Activated naive CD8-positive, alpha-beta T cell (primary cell): ENCODE measurements around the gene CD300LG.
A peak's percentile ranks its signal among the peaks of the same experiment; 100 is the strongest.
"Not testable (repeated sequence)": the region's sequence is repeated elsewhere in the genome, so short reads cannot be mapped to it uniquely, and the experiment has no call there.

Experiments used
- H3K27ac Mint-ChIP-seq: one replicate; pipeline ENCODE4 v1.8.0; 2021; ENCODE audit warnings: mixed read lengths
- H3K27me3 Mint-ChIP-seq: one replicate; pipeline ENCODE4 v1.8.0; 2021; ENCODE audit warnings: mixed read lengths
- H3K36me3 Mint-ChIP-seq: one replicate; pipeline ENCODE4 v1.8.0; 2021; ENCODE audit warnings: mixed read lengths
- H3K4me1 Mint-ChIP-seq: one replicate; pipeline ENCODE4 v1.8.0; 2021; ENCODE audit warnings: low read depth, mixed read lengths
- H3K4me3 Mint-ChIP-seq: one replicate; pipeline ENCODE4 v1.8.0; 2021; ENCODE audit warnings: mild to moderate bottlenecking, mixed read lengths
- H3K9me3 Mint-ChIP-seq: one replicate; pipeline ENCODE4 v1.8.0; 2021; ENCODE audit warnings: low read depth, mixed read lengths

The CD300LG gene

GRCh38 chr17:43894494-43894893 is 47.5 kb downstream of the CD300LG start:
- not testable (repeated sequence) for H3K9me3 Mint-ChIP-seq, H3K27me3 Mint-ChIP-seq, H3K27ac Mint-ChIP-seq, H3K4me3 Mint-ChIP-seq, H3K4me1 Mint-ChIP-seq
- peaks cover 16% of the 10 kb centered on the region for H3K36me3 Mint-ChIP-seq

DNA sequence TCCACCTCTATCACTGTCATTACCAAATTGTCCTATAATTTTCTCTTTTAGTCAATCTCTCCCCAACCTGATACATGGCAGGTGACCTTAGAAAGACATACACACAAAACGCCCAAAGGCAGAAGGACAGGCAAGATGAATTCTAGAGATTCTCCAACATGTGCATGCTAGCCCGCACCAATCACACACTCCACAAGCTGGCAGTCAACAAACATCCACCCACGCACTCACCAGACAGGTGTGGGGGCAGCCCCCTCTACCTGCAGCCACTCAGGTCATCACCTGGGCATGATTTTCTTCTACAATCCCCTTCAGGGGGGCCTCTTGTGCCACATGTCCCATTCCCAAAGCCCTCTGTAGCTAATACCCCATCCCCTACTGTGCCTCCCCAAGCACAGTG is 50.9 kb downstream of the CD300LG start:
- peaks cover 16% of the 10 kb centered on the region for H3K36me3 Mint-ChIP-seq
- H3K9me3 Mint-ChIP-seq = no peaks in the 10 kb centered on the region
- peaks cover 11% of the 10 kb centered on the region for H3K4me1 Mint-ChIP-seq
- H3K27me3 Mint-ChIP-seq = peaks cover 2% of the 10 kb centered on the region
- no peak overlapping the region for H3K27ac Mint-ChIP-seq
- H3K4me3 Mint-ChIP-seq = no peak overlapping the region

DNA sequence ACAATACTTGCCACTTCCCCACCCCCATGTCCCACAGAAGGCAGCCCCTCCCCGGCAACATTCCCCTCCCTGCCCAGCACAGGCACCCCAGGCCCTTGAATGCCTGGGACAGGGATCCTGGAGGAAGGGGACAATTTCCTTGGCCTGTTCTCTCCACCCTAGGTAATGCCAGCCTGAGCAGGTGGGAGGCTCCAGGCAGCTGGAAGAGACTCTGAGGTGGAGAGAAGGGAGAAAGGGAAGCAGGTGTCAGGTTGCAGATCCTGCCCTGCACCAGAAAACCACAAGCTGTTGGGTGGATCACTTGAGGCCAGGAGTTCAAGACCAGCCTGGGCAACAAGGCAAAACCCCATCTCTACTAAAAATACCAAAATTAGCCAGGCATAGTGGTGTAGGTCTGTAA is 51.5 kb downstream of the CD300LG start:
- Mint-ChIP-seq H3K27ac (no peak overlapping the region), H3K9me3 (no peaks in the 10 kb centered on the region), H3K4me3 (no peak overlapping the region), H3K36me3 (peaks cover 16% of the 10 kb centered on the region), H3K4me1 (peaks cover 11% of the 10 kb centered on the region), H3K27me3 (peaks cover 2% of the 10 kb centered on the region)

DNA sequence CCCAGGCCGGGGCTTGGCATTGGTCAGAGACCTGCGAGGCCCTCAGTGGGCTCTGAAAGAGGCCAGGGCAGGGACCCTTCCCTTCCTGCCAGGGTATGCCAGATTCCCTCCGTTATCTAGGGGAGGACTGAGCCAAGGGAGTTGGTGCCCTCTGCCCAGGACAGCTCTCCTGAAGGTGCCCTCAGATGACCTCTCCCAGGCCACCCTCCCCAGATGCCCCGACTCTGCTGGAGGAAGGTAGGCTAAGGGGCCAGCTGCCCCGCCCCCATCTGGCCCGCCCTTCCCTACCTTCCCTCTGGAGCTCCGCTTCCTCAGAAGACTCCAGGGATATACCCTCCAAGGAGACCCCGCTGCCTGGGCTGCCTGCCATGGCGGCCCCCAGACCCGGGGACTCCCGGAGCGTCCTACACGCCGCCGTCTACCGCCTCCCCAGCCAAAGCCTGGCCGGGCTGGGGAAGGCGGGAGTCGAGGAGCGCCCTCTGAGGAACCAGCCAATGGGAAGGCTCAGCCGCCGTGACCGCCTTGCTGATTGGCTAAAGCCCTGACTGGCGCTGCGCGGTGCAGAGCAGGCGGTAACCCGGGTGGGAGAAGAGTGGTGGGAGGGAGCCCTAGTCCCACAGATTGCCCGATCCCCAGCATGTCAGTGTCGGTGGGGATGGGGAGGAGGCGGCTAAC is 53.3 kb downstream of the CD300LG start:
- Mint-ChIP-seq H3K4me3 (peak overlapping the region; percentile 79), H3K36me3 (peaks cover 16% of the 10 kb centered on the region), H3K4me1 (peaks cover 11% of the 10 kb centered on the region), H3K27ac (no peak overlapping the region), H3K9me3 (no peaks in the 10 kb centered on the region), H3K27me3 (peaks cover 2% of the 10 kb centered on the region)

DNA sequence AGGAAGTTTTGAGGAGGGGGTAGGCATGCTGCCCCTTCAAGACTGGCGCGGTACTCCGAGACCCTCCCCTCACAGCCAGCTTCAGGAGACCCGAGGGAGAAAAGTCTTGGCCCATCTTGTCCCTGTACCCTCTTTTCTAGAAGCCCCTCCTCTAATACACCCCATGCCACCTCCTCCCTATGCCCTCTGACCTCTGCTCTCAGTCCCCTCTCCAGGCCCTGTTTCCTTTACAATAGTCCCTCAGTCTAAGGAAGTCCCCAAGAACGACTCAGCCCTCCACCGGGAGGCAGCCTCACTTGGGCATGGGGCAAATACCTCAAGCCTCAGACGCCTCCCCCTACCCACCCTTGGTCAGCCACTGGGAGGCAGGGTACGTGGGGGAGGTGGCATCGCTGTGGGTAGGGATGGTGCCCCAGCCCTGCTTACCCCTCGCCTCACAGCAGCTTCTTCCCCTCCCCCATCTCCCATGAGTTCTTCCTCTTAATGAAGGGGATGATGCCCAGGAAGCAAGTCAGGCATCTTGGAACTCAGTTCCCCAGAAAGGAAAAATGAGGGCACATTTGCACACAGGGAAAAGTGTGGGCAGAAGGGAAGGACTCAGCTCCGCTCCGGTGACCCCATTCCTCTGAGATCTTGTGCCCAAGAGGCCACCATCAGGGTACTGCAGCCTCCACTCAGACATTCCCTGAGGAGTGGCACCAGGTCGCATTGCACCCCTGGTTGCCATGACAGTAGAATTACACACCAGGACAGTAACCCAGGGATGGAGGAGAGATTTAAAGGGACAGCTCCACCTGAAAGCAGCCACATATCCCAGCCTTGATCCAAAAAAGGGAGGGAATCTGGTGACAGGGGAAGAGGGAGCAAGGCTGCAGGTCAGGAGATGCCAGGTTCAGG is 54.1 kb downstream of the CD300LG start:
- Mint-ChIP-seq H3K9me3 (no peaks in the 10 kb centered on the region), H3K27me3 (peaks cover 2% of the 10 kb centered on the region), H3K4me1 (peaks cover 12% of the 10 kb centered on the region), H3K36me3 (peaks cover 13% of the 10 kb centered on the region), H3K27ac (no peak overlapping the region), H3K4me3 (peak overlapping the region; percentile 79)

- no peak overlapping the region for H3K27ac Mint-ChIP-seq
- H3K4me3 Mint-ChIP-seq = no peak overlapping the region
- peaks cover 7% of the 10 kb centered on the region for H3K36me3 Mint-ChIP-seq
- H3K27me3 Mint-ChIP-seq = peaks cover 2% of the 10 kb centered on the region
- H3K9me3 Mint-ChIP-seq = no peaks in the 10 kb centered on the region
- H3K4me1 Mint-ChIP-seq = peaks cover 17% of the 10 kb centered on the region
These were observed 55.0 kb downstream of the CD300LG start for GRCh38 chr17:43901861-43902589.

- H3K27me3 Mint-ChIP-seq = no peaks in the 10 kb centered on the region
- H3K36me3 Mint-ChIP-seq = no peaks in the 10 kb centered on the region
- H3K9me3 Mint-ChIP-seq = no peaks in the 10 kb centered on the region
- peaks cover 21% of the 10 kb centered on the region for H3K4me1 Mint-ChIP-seq
- no peak overlapping the region for H3K4me3 Mint-ChIP-seq
- no peak overlapping the region for H3K27ac Mint-ChIP-seq
These were observed 58.5 kb downstream of the CD300LG start for GRCh38 chr17:43905400-43905984.

- Mint-ChIP-seq H3K36me3 (no peaks in the 10 kb centered on the region), H3K27me3 (no peaks in the 10 kb centered on the region), H3K27ac (no peak overlapping the region), H3K4me3 (peak overlapping the region; percentile 87), H3K4me1 (peaks cover 16% of the 10 kb centered on the region), H3K9me3 (no peaks in the 10 kb centered on the region)
These were observed 59.2 kb downstream of the CD300LG start for GRCh38 chr17:43905985-43906852.

- H3K4me3 Mint-ChIP-seq = peak overlapping the region; percentile 87
- no peaks in the 10 kb centered on the region for H3K36me3 Mint-ChIP-seq
- H3K4me1 Mint-ChIP-seq = peaks cover 14% of the 10 kb centered on the region
- H3K27ac Mint-ChIP-seq = no peak overlapping the region
- no peaks in the 10 kb centered on the region for H3K27me3 Mint-ChIP-seq
- H3K9me3 Mint-ChIP-seq = no peaks in the 10 kb centered on the region
These were observed 60.0 kb downstream of the CD300LG start for GRCh38 chr17:43906951-43907424.

DNA sequence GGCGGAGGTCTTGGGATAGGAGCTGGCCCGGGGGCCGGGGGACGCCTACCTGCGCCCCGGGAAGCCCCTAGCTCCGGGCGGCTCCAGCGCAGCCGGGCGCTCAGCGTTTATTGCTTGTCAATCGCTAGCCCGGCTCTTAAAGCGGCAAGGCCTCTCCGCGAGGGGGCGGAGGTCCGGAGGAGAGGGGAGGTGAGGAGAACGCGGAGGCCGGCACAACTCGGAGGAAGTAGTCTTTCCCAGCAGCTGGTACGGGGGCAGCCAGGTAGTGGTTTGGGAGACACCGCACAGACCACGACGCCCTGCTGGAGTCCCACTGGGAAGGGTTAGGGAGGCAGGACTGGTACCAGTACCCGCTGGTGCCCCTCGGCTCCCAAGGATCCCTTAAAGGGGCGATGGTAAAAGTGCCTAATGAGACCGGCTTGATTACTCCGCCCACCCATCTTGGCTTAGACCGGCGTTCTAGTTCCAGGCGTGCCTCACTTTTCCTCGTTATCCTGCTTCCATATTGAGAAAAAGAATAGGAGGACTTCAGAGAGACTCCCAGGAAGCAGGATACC is 60.5 kb downstream of the CD300LG start, which contains the start of gene MPP2:
MPP2 (minus strand) TSS at position 112 of the 557 bp plus-strand sequence. CDS start 3,076 bp downstream, outside the sequence.
- no peaks in the 10 kb centered on the region for H3K36me3 Mint-ChIP-seq
- no peak within 1 kb of the TSS for H3K27ac Mint-ChIP-seq
- H3K4me1 Mint-ChIP-seq = peaks cover 14% of the 10 kb centered on the region
- no peaks in the 10 kb centered on the region for H3K9me3 Mint-ChIP-seq
- peak within 1 kb of the TSS; percentile 87 for H3K4me3 Mint-ChIP-seq
- H3K27me3 Mint-ChIP-seq = no peaks in the 10 kb centered on the region

DNA sequence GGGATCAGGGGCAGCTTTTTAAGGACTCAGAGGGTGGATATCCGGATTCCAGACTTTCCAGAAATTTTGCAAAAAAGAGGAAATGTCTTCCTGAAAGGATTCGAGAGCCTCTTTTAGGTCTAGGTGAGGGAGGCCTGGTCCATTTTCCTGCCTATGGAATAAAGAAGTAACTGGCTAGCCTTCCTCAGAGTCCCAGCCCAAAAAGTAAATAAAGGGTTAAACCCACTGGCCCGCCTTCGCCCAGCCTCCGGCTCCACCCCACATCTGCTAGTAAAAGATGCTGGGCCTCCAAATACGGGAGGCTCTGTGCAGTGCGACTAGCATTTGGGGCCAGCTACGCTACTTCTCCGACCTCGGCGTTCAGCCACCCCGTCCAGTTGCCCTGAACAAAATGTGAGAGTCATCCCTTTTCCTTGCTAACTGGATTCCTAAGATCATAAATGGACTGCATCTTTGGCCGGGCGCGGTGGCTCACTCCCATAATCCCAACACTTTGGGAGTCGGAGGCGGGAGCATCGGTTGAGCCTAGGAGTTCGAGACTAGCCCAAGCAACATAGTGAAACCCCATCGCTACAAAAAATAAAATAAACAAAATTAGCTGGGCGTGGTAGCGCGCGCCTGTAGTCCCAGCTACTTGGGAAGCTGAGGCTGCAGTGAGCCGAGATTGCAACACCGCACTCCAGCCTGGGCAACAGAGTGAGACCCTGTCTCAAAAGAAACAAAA is 61.2 kb downstream of the CD300LG start:
- no peak overlapping the region for H3K27ac Mint-ChIP-seq

GRCh38 chr17:43909537-43910231 is 62.7 kb downstream of the CD300LG start:
- H3K27me3 Mint-ChIP-seq = no peaks in the 10 kb centered on the region
- H3K27ac Mint-ChIP-seq = no peak overlapping the region
- peaks cover 14% of the 10 kb centered on the region for H3K4me1 Mint-ChIP-seq
- no peaks in the 10 kb centered on the region for H3K36me3 Mint-ChIP-seq
- H3K9me3 Mint-ChIP-seq = no peaks in the 10 kb centered on the region
- H3K4me3 Mint-ChIP-seq = no peak overlapping the region

More for the DNA sequence above, 61.2 kb downstream of the CD300LG start:
- Mint-ChIP-seq H3K27me3 (no peaks in the 10 kb centered on the region), H3K9me3 (no peaks in the 10 kb centered on the region), H3K4me3 (peak overlapping the region; percentile 87), H3K36me3 (no peaks in the 10 kb centered on the region), H3K4me1 (peaks cover 14% of the 10 kb centered on the region)

- no peak overlapping the region for H3K27ac Mint-ChIP-seq
- no peaks in the 10 kb centered on the region for H3K9me3 Mint-ChIP-seq
- peaks cover 17% of the 10 kb centered on the region for H3K4me1 Mint-ChIP-seq
- no peak overlapping the region for H3K4me3 Mint-ChIP-seq
- H3K27me3 Mint-ChIP-seq = no peaks in the 10 kb centered on the region
- no peaks in the 10 kb centered on the region for H3K36me3 Mint-ChIP-seq
These were observed 64.9 kb downstream of the CD300LG start for GRCh38 chr17:43911904-43912303.
